Uterus (tissue), 4 donors: Measurements from ENCODE around the gene ARMS2. TPM values are rescaled to one million over a fixed set of nuclear protein-coding genes. Genes with fewer than 3 reads are reported as not detected.

Experiments
- DNase-seq, 2 donors: peaks; one replicate each; pipeline ENCODE4 v3.0.0-alpha.2; 2019 to 2020
- H3K27ac ChIP-seq, 2 donors: fragments of 200-600 bp; sonication (generic); 1 replicate in 1 of 2; 2 replicates in 1 of 2; pipeline ENCODE4 v1.5.1; 2016 to 2018
- H3K27me3 ChIP-seq, 2 donors: fragments of 200-600 bp; sonication (generic); one replicate each; pipeline ENCODE4 v1.5.1; 2018 to 2019; ENCODE audit warnings: control low read depth in 1 of 2
- H3K36me3 ChIP-seq, 2 donors: fragments of 200-600 bp; sonication (generic); one replicate each; pipeline ENCODE4 v1.5.1; 2019; ENCODE audit warnings: control low read depth in 1 of 2
- H3K4me1 ChIP-seq, 2 donors: fragments of 200-600 bp; sonication (generic); one replicate each; pipeline ENCODE4 v1.5.1; 2018 to 2019; ENCODE audit warnings: control low read depth in 1 of 2
- H3K4me3 ChIP-seq, 2 donors: fragments of 200-600 bp; sonication (generic); 1 replicate in 1 of 2; 2 replicates in 1 of 2; pipeline ENCODE4 v1.5.1; 2018 to 2019; ENCODE audit warnings: mild to moderate bottlenecking in 1 of 2
- H3K9me3 ChIP-seq, 2 donors: fragments of 200-600 bp; sonication (generic); one replicate each; pipeline ENCODE4 v1.5.1; 2019; ENCODE audit warnings: control low read depth in 1 of 2
- POLR2A ChIP-seq, 2 donors: fragments of 450-650 bp; IDR thresholded peaks; one replicate each; pipeline ENCODE4 v1.6.1; 2016; ENCODE audit warnings: antibody characterized with exemption in 2 of 2, mild to moderate bottlenecking in 1 of 2, moderate library complexity in 1 of 2
- intact Hi-C: fragments of 100-400 bp; cut with DNase I; formaldehyde crosslinking; loops from one replicate; pipeline ENCODE4 v1.15.1; 2023; ENCODE audit warnings: low total_unique reads
- total RNA-seq, 4 donors: library from RNA; depleted of rRNA in 3 of 4; stranded (reverse); fragments of >200 nt in 3 of 4; gene quantifications; one replicate each; pipeline versions ENCODE4 v1.1.0 to v1.2.4, GENCODE V29; 2014 to 2023
- TF ChIP-seq, protein P1 (sequence below), 4 experiments: fragments of 200-600 bp in 2 of 4; fragments of 450-650 bp in 2 of 4; sonication (generic) in 2 of 4; IDR thresholded peaks; one replicate each; pipeline ENCODE4 v1.5.1; 2016 to 2019; ENCODE audit warnings: antibody characterized with exemption in 4 of 4, mild to moderate bottlenecking in 2 of 4, moderate library complexity in 1 of 4
- donor health status: DM: yes; HTN: yes; CAD: no.

ARMS2 gene
- total RNA-seq, 4 donors from 2014 or later, result not detected

GRCh38 chr10:122494833-122495232, 40.4 kb downstream of the ARMS2 start:
- Histone ChIP-seq H3K27me3 (no peaks in the 10 kb centered on the region), H3K4me1 (peaks cover 5 to 35% of the 10 kb centered on the region in 2 donors), H3K27ac (peak overlapping the region; percentile 73 to 84), H3K4me3 (no peak overlapping the region), H3K9me3 (no peaks in the 10 kb centered on the region), H3K36me3 (no peaks in the 10 kb centered on the region)
- intact Hi-C loops, result no loop called here
- peak in 1 of 2 donors; percentile 46 for DNase-seq
- no peak for TF ChIP-seq POLR2A (IDR thresholded peaks at IDR 0.05)
- TF ChIP-seq, protein P1, sequence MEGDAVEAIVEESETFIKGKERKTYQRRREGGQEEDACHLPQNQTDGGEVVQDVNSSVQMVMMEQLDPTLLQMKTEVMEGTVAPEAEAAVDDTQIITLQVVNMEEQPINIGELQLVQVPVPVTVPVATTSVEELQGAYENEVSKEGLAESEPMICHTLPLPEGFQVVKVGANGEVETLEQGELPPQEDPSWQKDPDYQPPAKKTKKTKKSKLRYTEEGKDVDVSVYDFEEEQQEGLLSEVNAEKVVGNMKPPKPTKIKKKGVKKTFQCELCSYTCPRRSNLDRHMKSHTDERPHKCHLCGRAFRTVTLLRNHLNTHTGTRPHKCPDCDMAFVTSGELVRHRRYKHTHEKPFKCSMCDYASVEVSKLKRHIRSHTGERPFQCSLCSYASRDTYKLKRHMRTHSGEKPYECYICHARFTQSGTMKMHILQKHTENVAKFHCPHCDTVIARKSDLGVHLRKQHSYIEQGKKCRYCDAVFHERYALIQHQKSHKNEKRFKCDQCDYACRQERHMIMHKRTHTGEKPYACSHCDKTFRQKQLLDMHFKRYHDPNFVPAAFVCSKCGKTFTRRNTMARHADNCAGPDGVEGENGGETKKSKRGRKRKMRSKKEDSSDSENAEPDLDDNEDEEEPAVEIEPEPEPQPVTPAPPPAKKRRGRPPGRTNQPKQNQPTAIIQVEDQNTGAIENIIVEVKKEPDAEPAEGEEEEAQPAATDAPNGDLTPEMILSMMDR (IDR thresholded peaks at IDR 0.05), result no peak

DNA sequence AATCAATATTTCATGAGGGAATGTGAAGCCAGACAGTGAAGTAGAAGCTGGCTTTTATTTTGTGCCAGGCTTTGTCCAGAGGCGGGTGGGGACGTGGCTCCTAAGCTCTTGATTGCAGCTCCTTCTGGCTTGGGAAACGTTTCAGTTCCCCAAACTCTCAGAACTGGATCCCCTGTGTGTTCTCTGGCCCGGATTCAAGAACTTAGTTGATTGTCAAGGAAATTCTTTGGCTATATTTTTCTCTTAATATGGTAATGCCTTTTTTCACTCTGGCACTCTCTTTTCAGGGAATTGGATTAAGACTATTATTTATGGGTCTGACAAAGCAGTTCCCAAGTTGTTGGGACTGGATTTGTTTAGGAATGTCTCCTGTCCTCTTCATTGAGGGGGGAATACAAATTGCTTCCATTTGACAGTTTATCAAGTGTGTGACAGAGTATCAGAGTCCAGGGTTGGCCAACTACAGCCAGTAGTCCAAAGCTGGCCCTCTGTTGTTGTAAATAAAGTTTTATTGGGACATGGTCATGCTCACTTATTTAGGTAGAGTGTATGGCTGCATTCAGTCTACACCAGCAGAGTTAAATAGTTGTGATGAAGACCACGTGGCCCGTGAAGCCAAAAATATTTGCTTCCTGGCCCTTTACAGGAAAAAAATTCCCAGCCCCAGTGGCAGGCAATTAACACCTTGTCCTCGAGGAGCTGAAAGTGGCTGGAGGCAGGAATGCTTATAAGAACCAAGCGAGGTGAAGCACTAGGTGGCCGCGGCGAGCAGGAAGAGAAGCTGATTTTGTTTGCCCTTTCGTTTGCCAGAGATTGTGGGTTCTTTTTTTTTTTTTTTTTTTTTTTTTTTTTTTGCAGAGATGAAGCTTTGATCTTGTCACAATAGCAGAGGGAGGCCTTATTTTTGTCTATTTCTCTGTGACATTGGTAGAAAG, 41.2 kb downstream of the ARMS2 start:
- TF ChIP-seq POLR2A (IDR thresholded peaks at IDR 0.05), result no peak
- TF ChIP-seq, protein P1 (IDR thresholded peaks at IDR 0.05), result no peak
- Histone ChIP-seq H3K9me3 (no peaks in the 10 kb centered on the region), H3K27ac (peak overlapping the region; percentile 73 to 84), H3K27me3 (no peaks in the 10 kb centered on the region), H3K36me3 (no peaks in the 10 kb centered on the region), H3K4me3 (no peak overlapping the region), H3K4me1 (peaks cover 4 to 35% of the 10 kb centered on the region in 2 donors)
- DNase-seq, result no peak
- intact Hi-C loops, result no loop called here

- H3K27me3 ChIP-seq, result no peaks in the 10 kb centered on the region
- H3K27ac ChIP-seq, result no peak overlapping the region
- intact Hi-C loops, result no loop called here
- no peaks in the 10 kb centered on the region for H3K9me3 ChIP-seq
- no peak for DNase-seq
- peaks cover 0 to 23% of the 10 kb centered on the region in 2 donors for H3K4me1 ChIP-seq
- no peak overlapping the region for H3K4me3 ChIP-seq
- no peak for TF ChIP-seq POLR2A (IDR thresholded peaks at IDR 0.05)
- TF ChIP-seq, protein P1 (IDR thresholded peaks at IDR 0.05), result no peak
- no peaks in the 10 kb centered on the region for H3K36me3 ChIP-seq
These were observed 42.8 kb downstream of the ARMS2 start for GRCh38 chr10:122497241-122497640.

DNA sequence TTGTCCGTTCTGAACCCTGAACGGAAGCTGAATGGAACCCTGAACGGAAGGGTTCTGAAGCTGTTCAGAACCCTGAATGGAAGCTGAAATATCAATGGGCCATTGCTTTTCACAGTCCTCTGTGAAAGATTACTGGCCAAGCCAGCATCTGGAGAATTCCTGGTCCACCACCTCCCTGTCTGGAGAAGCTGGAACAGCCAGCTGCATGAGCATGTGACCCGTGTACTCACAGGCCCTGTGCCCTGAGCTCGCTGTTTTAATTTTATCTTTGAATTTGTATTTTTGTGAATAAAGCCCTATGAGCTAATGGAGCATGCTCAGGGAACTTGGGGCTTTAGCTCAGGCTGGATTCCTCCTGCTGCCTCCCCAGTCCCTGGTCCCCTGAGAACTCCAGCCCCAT, 44.1 kb downstream of the ARMS2 start:
- Histone ChIP-seq H3K4me3 (no peak overlapping the region), H3K27me3 (no peaks in the 10 kb centered on the region), H3K36me3 (no peaks in the 10 kb centered on the region), H3K9me3 (no peaks in the 10 kb centered on the region), H3K4me1 (peaks cover 0 to 10% of the 10 kb centered on the region in 2 donors), H3K27ac (peak overlapping the region; percentile 62 to 91)
- DNase-seq, result peak in 1 of 2 donors; percentile 53
- intact Hi-C loops, result no loop called here
- TF ChIP-seq, protein P1 (IDR thresholded peaks at IDR 0.05), result no peak
- no peak for TF ChIP-seq POLR2A (IDR thresholded peaks at IDR 0.05)

DNA sequence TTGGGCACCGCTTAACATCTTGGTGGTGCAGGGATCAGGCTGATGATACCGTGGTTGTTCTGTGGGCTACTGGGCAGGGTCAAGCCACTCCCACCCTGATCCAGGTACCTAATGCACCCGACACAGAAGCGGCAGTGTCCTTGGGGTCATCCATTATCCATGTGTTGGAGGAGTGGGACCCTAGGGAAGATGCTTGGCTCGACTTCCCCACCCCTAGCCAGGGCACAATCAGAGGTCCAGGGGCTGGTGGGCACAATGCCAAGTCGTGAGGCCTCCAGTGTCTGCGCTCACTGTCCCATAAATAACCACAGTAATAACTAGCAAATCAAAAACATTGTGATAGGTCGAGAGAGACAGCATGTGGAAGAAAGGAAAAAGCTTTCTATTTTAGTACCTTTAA, 44.6 kb downstream of the ARMS2 start:
- Histone ChIP-seq H3K27me3 (no peaks in the 10 kb centered on the region), H3K4me1 (peaks cover 0 to 10% of the 10 kb centered on the region in 2 donors), H3K27ac (peak overlapping the region; percentile 62 to 91), H3K9me3 (no peaks in the 10 kb centered on the region), H3K36me3 (no peaks in the 10 kb centered on the region), H3K4me3 (no peak overlapping the region)
- no peak for TF ChIP-seq POLR2A (IDR thresholded peaks at IDR 0.05)
- TF ChIP-seq, protein P1 (IDR thresholded peaks at IDR 0.05), result no peak
- intact Hi-C loops, result no loop called here
- no peak for DNase-seq
